Measurements from ENCODE around the gene DNMT1.

Gene DNMT1

DNA sequence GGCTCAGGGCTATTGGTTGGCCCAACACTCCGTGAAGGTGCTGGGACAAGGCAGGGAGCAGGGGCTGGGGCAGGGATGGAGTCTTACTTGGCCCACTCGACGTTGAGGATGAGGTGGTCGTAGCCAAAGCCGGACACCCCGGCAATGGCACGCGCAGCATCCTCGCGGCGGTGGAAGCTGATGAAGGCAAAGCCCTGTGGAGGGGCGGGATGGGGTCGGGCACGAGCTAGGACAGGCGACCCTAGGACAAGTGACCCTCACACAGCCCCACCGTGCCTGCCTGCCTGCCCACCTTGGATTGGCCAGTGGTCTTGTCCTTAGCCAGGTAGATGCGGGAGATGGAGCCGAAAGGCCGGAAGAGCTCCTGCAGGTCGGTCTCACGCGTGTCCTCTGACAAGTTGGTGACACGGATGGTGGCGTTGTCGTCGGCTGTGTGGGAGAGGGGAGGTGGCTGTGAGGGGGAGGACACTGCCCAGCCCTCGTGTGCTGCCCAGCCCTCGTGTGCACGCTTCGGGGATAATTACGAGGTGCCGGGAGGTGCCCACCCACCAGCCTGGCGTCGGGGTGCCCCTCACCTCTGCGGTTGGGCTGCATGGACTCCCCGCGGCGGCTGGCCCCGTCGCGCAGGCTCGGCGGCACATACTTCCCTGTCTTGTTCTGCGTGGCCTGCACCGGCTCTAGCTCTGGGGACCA is 79.2 kb downstream of the DNMT1 start:
- in situ Hi-C loops (cut with MboI; ENCODE audit: low sequenced_read_pairs) = loop anchor here (25.0 kb wide), 1 partner anchor 272 kb away; the partner anchor contains the start of gene TYK2

DNA sequence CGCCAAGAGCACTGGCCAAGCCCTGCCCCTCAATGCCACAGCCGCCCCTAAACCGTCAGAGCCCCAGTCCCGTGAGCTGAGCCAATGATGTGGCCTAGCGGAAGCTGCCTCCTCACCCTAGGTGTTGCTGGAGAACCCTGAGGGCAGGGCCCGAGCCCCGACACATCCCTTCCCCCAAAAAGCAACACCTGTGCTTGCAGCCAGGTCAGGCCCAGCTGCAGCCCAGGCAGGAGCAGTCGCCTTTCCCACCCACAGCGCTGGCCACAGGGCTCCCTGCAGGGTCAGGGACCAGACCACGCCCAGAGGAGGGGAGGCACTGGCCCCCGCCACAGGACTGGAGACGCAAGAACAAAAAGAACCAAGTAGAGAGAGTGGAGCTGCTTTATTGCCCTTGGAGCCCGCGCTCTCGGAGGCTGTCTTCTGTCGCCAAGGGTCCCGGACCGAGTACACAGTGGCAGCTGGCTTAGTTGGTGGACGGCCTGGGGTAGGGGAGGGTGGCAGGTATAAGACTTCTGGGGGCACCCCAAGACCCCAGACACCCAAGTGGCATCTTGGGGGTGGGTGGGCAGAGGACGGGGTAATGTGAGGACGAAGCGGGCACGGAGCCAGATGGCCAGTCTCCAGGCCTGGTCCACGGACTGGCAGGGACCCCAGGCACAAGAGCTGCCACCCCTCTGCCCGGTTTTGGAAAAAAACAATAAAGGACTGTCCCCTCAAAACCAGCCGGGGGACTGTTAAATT is 79.9 kb downstream of the DNMT1 start:
- in situ Hi-C loops (cut with MboI; ENCODE audit: low sequenced_read_pairs) = loop anchor here (25.0 kb wide), 1 partner anchor 272 kb away; the partner anchor contains the start of gene TYK2

DNA sequence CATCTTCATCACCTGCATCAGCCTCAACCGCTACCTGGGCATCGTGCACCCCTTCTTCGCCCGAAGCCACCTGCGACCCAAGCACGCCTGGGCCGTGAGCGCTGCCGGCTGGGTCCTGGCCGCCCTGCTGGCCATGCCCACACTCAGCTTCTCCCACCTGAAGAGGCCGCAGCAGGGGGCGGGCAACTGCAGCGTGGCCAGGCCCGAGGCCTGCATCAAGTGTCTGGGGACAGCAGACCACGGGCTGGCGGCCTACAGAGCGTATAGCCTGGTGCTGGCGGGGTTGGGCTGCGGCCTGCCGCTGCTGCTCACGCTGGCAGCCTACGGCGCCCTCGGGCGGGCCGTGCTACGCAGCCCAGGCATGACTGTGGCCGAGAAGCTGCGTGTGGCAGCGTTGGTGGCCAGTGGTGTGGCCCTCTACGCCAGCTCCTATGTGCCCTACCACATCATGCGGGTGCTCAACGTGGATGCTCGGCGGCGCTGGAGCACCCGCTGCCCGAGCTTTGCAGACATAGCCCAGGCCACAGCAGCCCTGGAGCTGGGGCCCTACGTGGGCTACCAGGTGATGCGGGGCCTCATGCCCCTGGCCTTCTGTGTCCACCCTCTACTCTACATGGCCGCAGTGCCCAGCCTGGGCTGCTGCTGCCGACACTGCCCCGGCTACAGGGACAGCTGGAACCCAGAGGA is 80.6 kb downstream of the DNMT1 start:
- in situ Hi-C loops (cut with MboI; ENCODE audit: low sequenced_read_pairs) = loop anchor here (25.0 kb wide), 1 partner anchor 273 kb away; the partner anchor contains the start of gene TYK2

DNA sequence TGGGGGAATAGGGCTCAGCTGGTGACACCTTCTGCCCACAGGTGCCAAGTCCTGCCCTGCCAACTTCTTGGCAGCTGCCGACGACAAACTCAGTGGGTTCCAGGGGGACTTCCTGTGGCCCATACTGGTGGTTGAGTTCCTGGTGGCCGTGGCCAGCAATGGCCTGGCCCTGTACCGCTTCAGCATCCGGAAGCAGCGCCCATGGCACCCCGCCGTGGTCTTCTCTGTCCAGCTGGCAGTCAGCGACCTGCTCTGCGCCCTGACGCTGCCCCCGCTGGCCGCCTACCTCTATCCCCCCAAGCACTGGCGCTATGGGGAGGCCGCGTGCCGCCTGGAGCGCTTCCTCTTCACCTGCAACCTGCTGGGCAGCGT is 81.2 kb downstream of the DNMT1 start:
- in situ Hi-C loops (cut with MboI; ENCODE audit: low sequenced_read_pairs) = loop anchor here (25.0 kb wide), 1 partner anchor 274 kb away; the partner anchor contains the start of gene TYK2

DNA sequence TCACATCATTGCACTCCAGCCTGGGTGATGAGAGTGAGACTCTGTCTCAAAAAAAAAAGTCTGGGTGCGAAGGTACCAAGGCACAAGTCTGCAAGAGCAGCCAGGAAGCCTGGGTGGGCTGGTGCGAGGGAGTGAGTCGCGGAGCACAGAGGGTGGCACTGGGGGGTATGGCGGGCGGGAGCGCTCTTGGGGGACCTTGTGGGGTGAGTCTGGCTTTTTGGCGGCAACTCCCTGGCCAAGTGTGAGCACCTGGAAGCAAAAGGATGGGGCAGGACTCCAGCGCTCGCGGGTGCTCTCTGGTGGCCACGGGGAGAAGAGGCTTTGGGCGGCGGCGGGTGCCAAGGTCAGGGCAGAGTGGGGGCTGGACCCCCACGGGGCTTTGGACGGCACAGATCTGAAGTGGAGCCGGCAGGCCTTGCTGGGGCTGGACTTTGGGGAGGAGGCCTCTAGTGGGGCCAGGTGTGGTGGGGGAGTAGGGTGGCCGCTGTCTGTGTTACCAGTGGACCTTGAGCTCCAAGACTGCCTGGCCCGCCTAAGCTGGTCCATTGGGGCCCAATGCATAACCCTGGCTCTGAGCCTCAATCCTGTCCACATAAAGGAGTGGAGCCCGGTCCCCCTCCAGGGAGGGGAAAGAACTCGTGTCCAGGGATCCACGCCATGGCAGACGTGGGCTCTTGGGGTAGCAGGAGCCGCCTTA is 81.7 kb downstream of the DNMT1 start:
- in situ Hi-C loops (cut with MboI; ENCODE audit: low sequenced_read_pairs) = loop anchor here (25.0 kb wide), 1 partner anchor 274 kb away; the partner anchor contains the start of gene TYK2

DNA sequence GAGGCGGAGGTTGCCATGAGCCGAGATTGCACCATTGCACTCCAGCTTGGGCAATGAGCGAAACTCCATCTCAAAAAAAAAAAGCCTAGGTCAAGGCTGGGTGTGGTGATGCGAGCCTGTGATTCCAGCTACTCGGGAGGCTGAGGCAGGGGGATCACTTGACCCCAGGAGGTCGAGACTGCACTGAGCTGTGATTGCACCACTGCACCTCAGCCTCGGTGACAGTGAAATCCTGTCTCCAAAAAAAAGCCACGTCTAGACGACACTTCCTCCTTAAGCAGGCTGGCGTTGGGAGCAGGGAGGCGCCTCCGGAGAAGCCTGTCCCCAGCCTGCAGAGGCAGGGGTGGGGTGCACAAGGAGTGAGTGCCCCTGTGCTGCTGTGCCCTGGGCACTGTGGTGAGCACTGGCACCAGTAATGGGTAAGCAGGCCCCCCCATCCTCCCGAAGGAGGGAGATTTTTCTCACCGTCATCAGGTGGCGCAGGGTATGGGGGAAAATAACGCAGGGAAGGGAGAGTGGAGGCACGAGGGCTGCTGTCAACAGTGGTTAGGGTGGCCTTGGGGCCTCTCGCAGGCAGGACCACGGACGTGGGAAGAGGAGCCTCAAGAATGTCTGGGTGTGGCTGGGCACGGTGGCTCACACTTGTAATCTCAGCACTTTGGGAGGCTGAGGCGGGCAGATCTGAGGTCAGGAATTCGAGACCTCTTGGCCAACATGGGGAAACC is 82.6 kb downstream of the DNMT1 start:
- in situ Hi-C loops (cut with MboI; ENCODE audit: low sequenced_read_pairs) = loop anchor here (25.0 kb wide), 1 partner anchor 275 kb away; the partner anchor contains the start of gene TYK2

DNA sequence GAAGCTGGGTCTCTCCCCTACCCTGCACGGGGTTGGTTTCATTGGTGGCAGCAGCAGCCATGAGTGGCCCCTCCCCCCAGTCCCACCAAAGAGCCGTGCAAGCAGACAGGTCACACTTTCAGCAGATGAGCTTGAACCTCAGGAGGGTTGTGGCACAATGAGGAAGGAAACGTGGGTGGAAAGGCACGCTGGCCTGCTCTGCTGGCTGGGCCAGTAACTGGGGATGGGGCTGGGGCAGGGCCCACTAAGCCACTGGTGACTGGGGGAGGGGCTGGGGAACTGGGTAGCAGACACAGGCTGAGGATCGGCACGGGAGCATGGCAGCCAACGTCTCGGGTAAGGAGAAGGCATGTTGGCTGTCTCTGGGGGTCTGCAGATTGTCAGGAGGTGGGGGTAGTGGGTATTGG is 83.3 kb downstream of the DNMT1 start, which contains the start of gene P2RY11:
Gene P2RY11 (plus strand): TSS at position 289 of the 407 bp plus-strand sequence. CDS start 29 bp downstream, at position 318.
- in situ Hi-C loops (cut with MboI; ENCODE audit: low sequenced_read_pairs) = loop anchor here (25.0 kb wide), 1 partner anchor 276 kb away; the partner anchor contains the start of gene TYK2

DNA sequence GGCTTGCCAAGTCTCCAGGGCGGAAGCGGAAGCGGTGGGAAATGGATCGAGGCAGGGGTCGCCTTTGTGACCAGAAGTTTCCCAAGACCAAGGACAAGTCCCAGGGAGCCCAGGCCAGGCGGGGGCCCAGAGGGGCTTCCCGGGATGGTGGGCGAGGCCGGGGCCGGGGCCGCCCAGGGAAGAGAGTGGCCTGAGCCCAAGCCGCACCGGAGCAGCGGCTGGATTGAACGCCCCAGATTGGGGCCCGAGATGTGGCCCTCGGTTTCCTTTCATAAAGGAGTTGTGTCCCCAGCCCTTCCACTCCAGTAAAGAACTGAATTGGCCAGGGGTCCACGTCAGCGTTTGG is 83.8 kb downstream of the DNMT1 start:
- in situ Hi-C loops (cut with MboI; ENCODE audit: low sequenced_read_pairs) = loop anchor here (25.0 kb wide), 1 partner anchor 276 kb away; the partner anchor contains the start of gene TYK2

DNA sequence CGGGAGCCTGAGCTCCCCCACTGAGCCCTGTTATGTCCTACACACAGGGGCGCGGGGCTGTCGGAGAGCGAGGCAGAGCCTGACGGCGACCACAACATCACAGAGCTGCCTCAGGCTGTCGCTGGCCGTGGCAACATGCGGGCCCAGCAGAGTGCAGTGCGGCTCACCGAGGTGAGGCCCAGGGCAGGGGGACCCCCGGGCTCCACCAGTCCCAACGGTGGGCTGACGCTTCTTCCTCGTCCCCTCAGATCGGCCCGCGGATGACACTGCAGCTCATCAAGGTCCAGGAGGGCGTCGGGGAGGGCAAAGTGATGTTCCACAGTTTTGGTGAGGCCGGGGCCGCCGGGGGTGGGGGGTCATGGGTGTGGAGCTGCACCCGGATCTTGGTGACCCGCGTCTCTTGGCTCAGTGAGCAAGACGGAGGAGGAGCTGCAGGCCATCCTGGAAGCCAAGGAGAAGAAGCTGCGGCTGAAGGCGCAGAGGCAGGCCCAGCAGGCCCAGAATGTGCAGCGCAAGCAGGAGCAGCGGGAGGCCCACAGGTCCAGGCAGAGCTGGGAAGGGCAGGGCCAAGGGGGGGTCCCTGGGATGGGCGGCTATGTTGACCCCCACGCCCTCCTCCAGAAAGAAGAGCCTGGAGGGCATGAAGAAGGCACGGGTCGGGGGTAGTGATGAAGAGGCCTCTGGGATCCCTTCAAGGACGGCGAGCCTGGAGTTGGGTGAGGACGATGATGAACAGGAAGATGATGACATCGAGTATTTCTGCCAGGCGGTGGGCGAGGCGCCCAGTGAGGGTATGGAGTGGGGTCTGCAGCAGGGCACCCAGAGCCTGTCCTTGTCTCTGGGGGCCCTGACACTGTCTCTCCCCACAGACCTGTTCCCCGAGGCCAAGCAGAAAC is 84.4 kb downstream of the DNMT1 start:
- in situ Hi-C loops (cut with MboI; ENCODE audit: low sequenced_read_pairs) = loop anchor here (25.0 kb wide), 1 partner anchor 277 kb away; the partner anchor contains the start of gene TYK2

DNA sequence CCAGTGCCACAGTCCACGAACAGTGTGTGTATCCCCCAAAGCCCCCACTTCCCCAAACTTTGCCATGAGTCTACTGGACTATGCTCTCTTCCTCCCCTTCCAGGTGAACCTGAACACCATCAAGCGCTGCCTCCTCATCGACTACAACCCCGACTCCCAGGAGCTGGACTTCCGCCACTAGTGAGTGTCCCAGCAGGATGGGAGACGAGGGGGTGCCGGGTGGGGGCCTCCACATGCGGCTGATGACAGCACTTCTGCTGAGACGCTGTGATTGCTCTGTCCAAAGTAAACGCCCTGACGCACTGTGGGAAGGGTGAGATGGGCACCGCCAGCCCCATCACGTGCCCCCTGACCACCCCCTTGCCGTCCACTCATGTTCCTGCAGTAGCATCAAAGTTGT is 85.2 kb downstream of the DNMT1 start:
- in situ Hi-C loops (cut with MboI; ENCODE audit: low sequenced_read_pairs) = loop anchor here (25.0 kb wide), 1 partner anchor 278 kb away; the partner anchor contains the start of gene TYK2

DNA sequence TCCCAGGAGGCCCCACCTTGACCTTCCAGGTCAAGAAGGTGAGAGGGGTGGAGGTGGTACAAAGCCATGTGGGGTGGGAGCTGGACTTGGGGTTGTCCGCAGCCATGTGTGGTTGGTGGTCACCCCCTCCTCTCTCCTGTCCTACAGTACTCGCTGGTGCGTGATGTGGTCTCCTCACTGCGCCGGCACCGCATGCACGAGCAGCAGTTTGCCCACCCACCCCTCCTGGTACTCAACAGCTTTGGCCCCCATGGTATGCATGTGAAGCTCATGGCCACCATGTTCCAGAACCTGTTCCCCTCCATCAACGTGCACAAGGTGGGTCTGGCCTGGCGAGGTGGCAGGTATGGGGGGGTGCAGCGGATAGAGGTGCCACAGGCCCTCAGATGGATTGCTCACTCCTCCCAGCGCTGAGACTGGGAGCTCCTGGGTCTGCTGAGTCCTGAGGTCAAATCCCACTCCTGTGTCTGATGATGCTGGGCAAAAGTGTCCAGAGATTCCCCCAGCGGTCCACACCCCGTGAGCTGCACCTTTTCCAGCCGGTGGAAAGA is 86.9 kb downstream of the DNMT1 start:
- in situ Hi-C loops (cut with MboI; ENCODE audit: low sequenced_read_pairs) = loop anchor here (25.0 kb wide), 1 partner anchor 279 kb away; the partner anchor contains the start of gene TYK2

DNA sequence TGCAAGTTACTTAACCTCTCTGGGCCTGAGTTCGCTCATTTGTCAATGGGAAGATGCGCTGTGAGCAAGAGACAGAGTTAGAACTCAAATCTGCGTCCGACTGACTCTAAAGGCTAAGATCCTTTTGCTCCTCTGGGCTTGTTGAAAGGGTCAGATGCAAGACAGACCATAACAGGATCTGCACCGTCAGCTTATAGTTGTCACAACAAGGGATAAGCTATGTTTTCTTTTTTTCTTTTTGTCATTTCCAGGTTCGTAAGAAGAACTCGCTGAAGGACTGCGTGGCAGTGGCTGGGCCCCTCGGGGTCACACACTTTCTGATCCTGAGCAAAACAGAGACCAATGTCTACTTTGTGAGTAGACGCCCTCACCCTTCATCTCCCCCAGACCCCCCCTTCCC is 87.5 kb downstream of the DNMT1 start:
- in situ Hi-C loops (cut with MboI; ENCODE audit: low sequenced_read_pairs) = loop anchor here (25.0 kb wide), 1 partner anchor 280 kb away; the partner anchor contains the start of gene TYK2

DNA sequence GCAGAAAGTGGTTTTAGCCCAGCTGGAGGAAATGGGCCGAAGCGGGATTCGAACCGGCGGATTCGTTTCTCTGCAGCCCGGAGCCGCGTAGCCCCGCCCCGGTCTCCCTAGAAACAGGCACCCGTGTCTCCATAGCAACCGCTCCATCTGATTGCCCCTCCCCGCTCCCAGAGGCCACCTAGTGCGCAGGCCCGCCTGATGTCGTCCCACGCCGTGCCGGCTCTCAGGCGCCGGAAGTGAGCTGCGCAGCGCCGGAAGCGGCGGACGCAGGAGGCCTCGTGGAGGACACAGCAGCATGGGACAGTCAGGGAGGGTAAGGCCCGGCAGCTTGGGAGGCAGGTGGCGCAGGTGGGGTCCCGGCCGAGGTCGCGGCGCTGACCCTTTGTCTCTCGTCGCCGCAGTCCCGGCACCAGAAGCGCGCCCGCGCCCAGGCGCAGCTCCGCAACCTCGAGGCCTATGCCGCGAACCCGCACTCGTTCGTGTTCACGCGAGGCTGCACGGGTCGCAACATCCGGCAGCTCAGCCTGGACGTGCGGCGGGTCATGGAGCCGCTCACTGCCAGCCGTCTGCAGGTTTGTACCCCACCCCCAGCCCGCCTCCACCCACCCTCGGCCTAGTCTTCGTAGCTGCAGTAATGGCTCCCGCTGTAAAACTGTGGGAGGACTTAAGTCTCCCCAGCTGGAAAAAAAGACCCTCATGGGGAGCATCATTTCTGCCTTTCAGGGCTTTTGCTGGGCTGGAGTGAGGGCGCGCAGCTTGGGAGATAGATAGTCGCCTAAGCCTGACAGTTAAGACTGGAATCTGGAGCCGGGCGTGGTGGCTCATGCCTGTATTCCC is 88.4 kb downstream of the DNMT1 start, which contains the start of gene PPAN:
Gene PPAN (plus strand): TSS at position 263 of the 837 bp plus-strand sequence. CDS start 33 bp downstream, at position 296.
- in situ Hi-C loops (cut with MboI; ENCODE audit: low sequenced_read_pairs) = loop anchor here (25.0 kb wide), 1 partner anchor 281 kb away; the partner anchor contains the start of gene TYK2

DNA sequence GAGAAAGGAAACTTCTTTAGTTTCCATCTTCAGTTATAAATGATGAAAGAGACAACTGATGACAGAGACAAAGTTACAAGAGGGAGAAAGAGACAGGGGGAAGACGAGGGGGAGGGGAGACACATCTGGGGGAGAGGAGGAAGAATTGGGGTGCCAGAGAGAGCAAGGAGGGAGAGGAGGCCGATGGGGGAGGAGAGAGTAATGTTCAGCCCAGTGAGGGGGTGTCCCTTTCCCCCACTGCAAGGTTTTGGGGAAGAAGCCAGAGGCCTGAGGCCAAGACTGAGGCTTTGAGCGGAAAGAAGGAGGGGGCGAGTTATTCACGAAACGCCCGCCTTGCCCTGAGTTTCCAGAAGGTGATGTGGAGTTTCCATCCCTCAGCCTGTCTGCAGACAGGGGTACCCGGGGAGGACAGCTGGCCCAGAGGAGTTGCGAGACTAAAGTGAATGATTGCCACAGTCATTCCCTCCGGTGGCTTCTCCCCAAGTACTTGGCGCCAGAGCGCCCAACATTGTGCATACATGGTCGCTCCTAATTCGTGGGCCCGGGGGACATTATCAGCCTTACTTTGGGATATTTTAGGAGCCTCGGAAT is 89.1 kb downstream of the DNMT1 start:
- in situ Hi-C loops (cut with MboI; ENCODE audit: low sequenced_read_pairs) = loop anchor here (25.0 kb wide), 1 partner anchor 282 kb away; the partner anchor contains the start of gene TYK2

DNA sequence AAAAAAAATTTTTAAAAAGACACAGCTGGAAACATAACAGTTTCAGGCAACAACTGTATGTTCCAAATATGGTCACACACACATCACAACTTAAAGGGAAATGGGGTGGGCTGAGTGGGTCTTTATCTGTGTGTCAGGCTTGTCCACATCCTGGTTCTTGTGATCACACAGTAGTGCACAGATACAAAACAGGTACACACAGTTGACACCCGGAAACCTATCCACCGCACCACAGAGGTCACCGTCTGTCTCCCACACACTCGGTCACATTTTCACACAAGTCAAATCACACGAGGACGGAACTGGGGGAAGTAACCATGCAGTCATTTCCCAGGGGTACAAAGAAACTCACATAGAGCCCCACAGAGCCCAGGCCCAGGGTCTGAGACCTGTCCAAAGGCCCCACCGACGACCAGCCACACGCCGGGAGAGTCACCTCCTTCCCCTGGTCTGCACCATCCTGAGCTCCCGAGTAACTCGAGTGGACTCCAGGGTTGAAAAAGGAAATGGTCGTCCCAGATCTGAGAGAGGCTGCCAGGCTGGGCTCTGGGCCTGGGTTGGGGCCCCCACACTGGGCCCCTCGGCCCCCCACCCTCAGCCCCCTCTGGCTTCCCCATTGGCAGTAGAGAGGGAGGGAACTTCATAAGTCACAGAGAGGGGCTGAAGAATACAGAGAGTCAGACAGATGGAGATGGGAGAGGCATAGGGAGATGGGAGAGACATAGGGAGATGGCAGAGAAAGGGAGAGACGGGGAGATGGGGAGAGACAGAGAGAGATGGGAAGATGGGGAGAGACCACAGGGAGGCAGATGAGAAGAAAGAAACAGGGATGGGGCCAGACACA is 89.9 kb downstream of the DNMT1 start:
- in situ Hi-C loops (cut with MboI; ENCODE audit: low sequenced_read_pairs) = loop anchor here (25.0 kb wide), 1 partner anchor 282 kb away; the partner anchor contains the start of gene TYK2

DNA sequence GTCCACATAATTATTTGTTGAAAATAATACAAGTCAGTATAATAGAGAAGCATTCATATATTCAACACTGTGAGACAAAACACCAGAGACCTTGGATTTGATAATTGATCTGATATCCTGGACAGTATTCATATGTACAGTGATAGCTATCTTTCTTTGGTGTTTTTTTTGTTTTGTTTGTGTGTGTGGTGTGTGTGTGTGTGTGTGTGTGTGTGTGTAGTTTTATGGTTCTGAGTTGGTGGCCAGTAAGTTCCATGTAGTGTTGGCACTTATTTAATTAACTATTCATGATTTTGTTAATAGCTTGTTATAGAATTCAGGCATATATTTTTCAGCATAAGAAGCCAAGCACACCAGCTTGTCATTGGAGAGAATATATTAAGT is 90.6 kb downstream of the DNMT1 start:
- in situ Hi-C loops (cut with MboI; ENCODE audit: low sequenced_read_pairs) = loop anchor here (25.0 kb wide), 1 partner anchor 283 kb away; the partner anchor contains the start of gene TYK2
